ENCODE measurements around the gene BCAS3. TPM values are rescaled to one million over a fixed set of nuclear protein-coding genes. Genes with fewer than 3 reads are reported as not detected.

Gene BCAS3
- total and polyA plus RNA-seq, 10 donors = 3.7 to 56.0 (median 42.3) TPM

DNA sequence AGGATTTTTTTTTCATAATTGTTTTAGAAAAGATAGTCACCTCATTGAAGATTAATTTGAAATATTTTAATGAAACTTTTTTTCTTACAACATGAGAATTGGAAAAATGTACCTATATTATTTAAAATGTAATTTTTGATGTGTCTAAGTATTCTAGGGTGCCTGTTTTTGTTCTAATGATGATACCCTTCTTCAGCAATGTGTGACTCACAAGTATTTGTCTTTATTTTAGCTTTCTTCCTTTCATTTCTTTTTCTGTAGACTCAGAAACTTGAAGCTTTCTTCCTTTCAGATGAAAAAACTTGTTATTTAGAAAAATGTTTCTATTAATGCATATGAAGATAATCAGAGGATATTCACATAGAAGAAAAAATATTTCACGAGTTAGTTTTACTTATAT is 231.8 kb downstream of the BCAS3 start:
- WGBS, 5 donors = 89 to 98% (median 93%) methylated on average over 1 of the region's 1 CpG
- H3K4me1 ChIP-seq = no peaks in the 10 kb centered on the region
- no peaks in the 10 kb centered on the region for H3K9me3 ChIP-seq
- no peak for DNase-seq
- no peaks in the 10 kb centered on the region for H3K27me3 ChIP-seq (replicated peaks in 1 of 7)
- intact Hi-C loops (cut with DNase I; ENCODE audit: low total_unique reads) = no loop called here
- H3K27ac ChIP-seq = no peak overlapping the region
- no peak overlapping the region for H3K4me3 ChIP-seq
- H3K36me3 ChIP-seq = peaks cover 0 to 17% (median 1%) of the 10 kb centered on the region in 6 donors
- TF ChIP-seq, protein P1, sequence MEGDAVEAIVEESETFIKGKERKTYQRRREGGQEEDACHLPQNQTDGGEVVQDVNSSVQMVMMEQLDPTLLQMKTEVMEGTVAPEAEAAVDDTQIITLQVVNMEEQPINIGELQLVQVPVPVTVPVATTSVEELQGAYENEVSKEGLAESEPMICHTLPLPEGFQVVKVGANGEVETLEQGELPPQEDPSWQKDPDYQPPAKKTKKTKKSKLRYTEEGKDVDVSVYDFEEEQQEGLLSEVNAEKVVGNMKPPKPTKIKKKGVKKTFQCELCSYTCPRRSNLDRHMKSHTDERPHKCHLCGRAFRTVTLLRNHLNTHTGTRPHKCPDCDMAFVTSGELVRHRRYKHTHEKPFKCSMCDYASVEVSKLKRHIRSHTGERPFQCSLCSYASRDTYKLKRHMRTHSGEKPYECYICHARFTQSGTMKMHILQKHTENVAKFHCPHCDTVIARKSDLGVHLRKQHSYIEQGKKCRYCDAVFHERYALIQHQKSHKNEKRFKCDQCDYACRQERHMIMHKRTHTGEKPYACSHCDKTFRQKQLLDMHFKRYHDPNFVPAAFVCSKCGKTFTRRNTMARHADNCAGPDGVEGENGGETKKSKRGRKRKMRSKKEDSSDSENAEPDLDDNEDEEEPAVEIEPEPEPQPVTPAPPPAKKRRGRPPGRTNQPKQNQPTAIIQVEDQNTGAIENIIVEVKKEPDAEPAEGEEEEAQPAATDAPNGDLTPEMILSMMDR (IDR thresholded peaks at IDR 0.05 in 8 of 11, conservative IDR thresholded peaks at IDR 0.05 in 3 of 11) = no peak
- no peak for TF ChIP-seq POLR2A (IDR thresholded peaks at IDR 0.05)
- no peak for TF ChIP-seq POLR2AphosphoS5 (IDR thresholded peaks at IDR 0.05)

DNA sequence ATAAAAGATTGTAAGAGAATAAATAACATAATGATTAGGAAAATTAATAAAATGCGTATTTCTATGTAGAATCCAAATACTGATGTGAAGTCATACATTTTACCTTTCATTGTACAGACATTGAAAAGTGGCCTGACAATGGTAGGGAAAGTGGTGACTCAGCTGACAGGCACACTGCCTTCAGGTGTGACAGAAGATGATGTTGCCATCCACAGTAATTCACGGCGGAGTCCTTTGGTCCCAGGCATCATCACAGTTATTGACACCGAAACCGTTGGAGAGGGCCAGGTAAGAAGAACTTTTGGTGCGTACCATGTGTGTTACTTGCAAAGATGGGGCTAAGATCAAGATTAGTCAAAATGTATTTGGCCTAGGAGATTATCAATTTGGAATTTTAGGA is 232.8 kb downstream of the BCAS3 start:
- Histone ChIP-seq H3K4me3 (no peak overlapping the region), H3K36me3 (peaks cover 0 to 17% (median 1%) of the 10 kb centered on the region in 6 donors), H3K27ac (no peak overlapping the region), H3K4me1 (no peaks in the 10 kb centered on the region), H3K27me3 (replicated peaks in 1 of 7) (no peaks in the 10 kb centered on the region), H3K9me3 (peaks cover 0 to 9% (median 5%) of the 10 kb centered on the region in 8 donors)
- TF ChIP-seq, protein P1 (IDR thresholded peaks at IDR 0.05 in 8 of 11, conservative IDR thresholded peaks at IDR 0.05 in 3 of 11) = no peak
- TF ChIP-seq POLR2AphosphoS5 (IDR thresholded peaks at IDR 0.05) (no peak), POLR2A (IDR thresholded peaks at IDR 0.05) (no peak)
- WGBS, 5 donors = 92 to 99% (median 98%) methylated on average over 6 of the region's 6 CpGs
- no peak for DNase-seq
- intact Hi-C loops (cut with DNase I; ENCODE audit: low total_unique reads) = no loop called here

DNA sequence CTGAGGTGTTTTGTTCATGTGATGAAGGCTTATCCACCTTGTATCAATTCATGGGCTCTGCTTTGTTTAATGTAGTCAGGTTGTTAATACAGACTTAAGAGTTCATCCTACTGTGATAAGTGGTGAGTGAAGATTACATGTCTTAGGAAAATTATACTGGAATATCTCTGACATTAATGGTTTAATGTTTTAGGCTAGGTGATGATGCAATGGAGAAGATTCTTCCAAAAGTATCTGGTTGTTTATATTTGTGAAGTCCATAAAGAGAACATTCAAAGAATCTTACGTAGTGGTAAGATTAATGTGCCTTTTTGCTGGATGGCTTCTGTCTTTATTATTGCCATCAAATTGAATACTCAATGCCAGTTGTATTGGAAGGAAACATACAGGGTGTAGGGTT is 236.4 kb downstream of the BCAS3 start:
- no peak overlapping the region for H3K4me3 ChIP-seq
- TF ChIP-seq POLR2A (IDR thresholded peaks at IDR 0.05) = no peak
- no peak for TF ChIP-seq POLR2AphosphoS5 (IDR thresholded peaks at IDR 0.05)
- TF ChIP-seq, protein P1 (IDR thresholded peaks at IDR 0.05 in 8 of 11, conservative IDR thresholded peaks at IDR 0.05 in 3 of 11) = no peak
- no peak overlapping the region for H3K27ac ChIP-seq
- intact Hi-C loops (cut with DNase I; ENCODE audit: low total_unique reads) = no loop called here
- WGBS, 5 donors = 96 to 100% (median 96%) methylated on average over 1 of the region's 1 CpG
- no peaks in the 10 kb centered on the region for H3K4me1 ChIP-seq
- peaks cover 0 to 20% (median 1%) of the 10 kb centered on the region in 6 donors for H3K36me3 ChIP-seq
- H3K27me3 ChIP-seq (replicated peaks in 1 of 7) = no peaks in the 10 kb centered on the region
- H3K9me3 ChIP-seq = peaks cover 0 to 24% (median 17%) of the 10 kb centered on the region in 8 donors
- DNase-seq = no peak

DNA sequence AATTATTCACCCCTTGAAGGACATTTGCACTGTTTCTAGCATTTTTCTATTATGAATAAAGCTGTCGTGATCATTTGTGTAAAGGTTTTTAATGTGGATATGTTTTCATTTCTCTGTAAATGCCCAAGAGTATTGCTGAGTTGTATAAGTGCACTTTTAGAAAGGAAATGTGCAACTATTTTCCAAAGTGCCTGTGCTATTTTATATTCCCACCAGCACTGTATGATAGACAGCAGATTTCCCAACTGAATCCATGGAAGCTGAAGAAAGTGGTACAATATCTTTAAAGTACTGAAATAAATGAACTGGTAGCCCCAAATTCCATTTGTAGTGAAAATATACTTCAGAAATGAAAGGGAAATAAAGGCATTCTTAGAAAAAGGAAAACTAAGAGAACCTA is 238.4 kb downstream of the BCAS3 start:
- Histone ChIP-seq H3K4me1 (no peaks in the 10 kb centered on the region), H3K36me3 (peaks cover 0 to 20% (median 1%) of the 10 kb centered on the region in 6 donors), H3K4me3 (no peak overlapping the region), H3K27ac (no peak overlapping the region), H3K9me3 (peaks cover 0 to 24% (median 17%) of the 10 kb centered on the region in 8 donors), H3K27me3 (replicated peaks in 1 of 7) (no peaks in the 10 kb centered on the region)
- intact Hi-C loops (cut with DNase I; ENCODE audit: low total_unique reads) = no loop called here
- TF ChIP-seq, protein P1 (IDR thresholded peaks at IDR 0.05 in 8 of 11, conservative IDR thresholded peaks at IDR 0.05 in 3 of 11) = no peak
- no peak for TF ChIP-seq POLR2A (IDR thresholded peaks at IDR 0.05)
- TF ChIP-seq POLR2AphosphoS5 (IDR thresholded peaks at IDR 0.05) = no peak
- 90 to 100% (median 96%) methylated on average over 1 of the region's 1 CpG for WGBS, 5 donors
- DNase-seq = no peak

All from spleen (tissue), 11 donors.